Measurements from ENCODE around the gene MAB21L4. TPM values are rescaled to one million over a fixed set of nuclear protein-coding genes. Genes with fewer than 3 reads are reported as not detected.

Gene MAB21L4
- total RNA-seq, 1 experiment from 2014 or later, result 69.9 TPM

DNA sequence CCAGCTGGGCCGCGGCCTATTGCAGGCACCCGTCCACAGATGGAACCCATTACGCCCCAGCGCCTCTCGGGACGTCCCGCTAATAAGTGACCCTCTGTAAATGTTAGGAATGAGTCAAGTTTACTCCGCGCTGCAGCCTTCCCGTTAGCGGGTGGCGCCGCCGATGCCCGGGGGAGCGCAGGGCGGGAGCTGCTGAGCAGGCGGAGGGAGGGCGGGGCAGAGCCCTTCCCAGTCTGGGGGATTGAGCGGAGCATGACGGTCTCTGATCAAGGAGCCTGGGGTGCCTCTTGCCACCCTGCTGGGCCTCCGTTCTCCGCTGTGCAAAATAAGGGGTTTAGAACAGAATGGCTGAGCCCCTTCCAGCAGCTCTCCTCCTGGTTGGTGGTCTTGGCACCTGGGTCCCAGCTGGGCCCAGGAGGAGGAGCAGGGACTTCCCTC lies 20.6 kb upstream of the MAB21L4 start:
- H3K27ac Mint-ChIP-seq (ENCODE audit: unreplicated experiment), result no peak overlapping the region
- ChIA-PET CTCF (no interaction called here), POLR2A (no interaction called here)
- intact Hi-C loops (cut with micrococcal nuclease; ENCODE audit: unreplicated experiment), result no loop called here
- Histone ChIP-seq H3K4me3 (ENCODE audit: low read depth, low read length) (no peak overlapping the region), H3K36me3 (ENCODE audit: control insufficient read depth, insufficient read depth, low read length) (no peaks in the 10 kb centered on the region), H3K9me3 (no peaks in the 10 kb centered on the region), H3K27me3 (replicated peaks; ENCODE audit: control insufficient read depth, insufficient read depth, low read length) (no peaks in the 10 kb centered on the region), H3K4me1 (no peaks in the 10 kb centered on the region)
- peak in 1 of 2 experiments; percentile 18 for DNase-seq
- H3K4me1 Mint-ChIP-seq (ENCODE audit: low read depth, unreplicated experiment), result no peaks in the 10 kb centered on the region
- H3K9me3 Mint-ChIP-seq (ENCODE audit: unreplicated experiment), result no peaks in the 10 kb centered on the region
- no peak overlapping the region for H3K4me3 Mint-ChIP-seq (ENCODE audit: unreplicated experiment)
- BruUV-seq (replicated peaks), result no TSS peak
- TF ChIP-seq, protein P1, sequence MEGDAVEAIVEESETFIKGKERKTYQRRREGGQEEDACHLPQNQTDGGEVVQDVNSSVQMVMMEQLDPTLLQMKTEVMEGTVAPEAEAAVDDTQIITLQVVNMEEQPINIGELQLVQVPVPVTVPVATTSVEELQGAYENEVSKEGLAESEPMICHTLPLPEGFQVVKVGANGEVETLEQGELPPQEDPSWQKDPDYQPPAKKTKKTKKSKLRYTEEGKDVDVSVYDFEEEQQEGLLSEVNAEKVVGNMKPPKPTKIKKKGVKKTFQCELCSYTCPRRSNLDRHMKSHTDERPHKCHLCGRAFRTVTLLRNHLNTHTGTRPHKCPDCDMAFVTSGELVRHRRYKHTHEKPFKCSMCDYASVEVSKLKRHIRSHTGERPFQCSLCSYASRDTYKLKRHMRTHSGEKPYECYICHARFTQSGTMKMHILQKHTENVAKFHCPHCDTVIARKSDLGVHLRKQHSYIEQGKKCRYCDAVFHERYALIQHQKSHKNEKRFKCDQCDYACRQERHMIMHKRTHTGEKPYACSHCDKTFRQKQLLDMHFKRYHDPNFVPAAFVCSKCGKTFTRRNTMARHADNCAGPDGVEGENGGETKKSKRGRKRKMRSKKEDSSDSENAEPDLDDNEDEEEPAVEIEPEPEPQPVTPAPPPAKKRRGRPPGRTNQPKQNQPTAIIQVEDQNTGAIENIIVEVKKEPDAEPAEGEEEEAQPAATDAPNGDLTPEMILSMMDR (IDR thresholded peaks at IDR 0.05; ENCODE audit: insufficient read depth in 1 of 2, low read depth in 1 of 2, low read length in 1 of 2, severe bottlenecking in 1 of 2, unreplicated experiment in 1 of 2), result no peak
- no peaks in the 10 kb centered on the region for H3K27me3 Mint-ChIP-seq (ENCODE audit: insufficient read depth, unreplicated experiment)
- no peaks in the 10 kb centered on the region for H3K36me3 Mint-ChIP-seq (ENCODE audit: insufficient read depth, unreplicated experiment)

DNA sequence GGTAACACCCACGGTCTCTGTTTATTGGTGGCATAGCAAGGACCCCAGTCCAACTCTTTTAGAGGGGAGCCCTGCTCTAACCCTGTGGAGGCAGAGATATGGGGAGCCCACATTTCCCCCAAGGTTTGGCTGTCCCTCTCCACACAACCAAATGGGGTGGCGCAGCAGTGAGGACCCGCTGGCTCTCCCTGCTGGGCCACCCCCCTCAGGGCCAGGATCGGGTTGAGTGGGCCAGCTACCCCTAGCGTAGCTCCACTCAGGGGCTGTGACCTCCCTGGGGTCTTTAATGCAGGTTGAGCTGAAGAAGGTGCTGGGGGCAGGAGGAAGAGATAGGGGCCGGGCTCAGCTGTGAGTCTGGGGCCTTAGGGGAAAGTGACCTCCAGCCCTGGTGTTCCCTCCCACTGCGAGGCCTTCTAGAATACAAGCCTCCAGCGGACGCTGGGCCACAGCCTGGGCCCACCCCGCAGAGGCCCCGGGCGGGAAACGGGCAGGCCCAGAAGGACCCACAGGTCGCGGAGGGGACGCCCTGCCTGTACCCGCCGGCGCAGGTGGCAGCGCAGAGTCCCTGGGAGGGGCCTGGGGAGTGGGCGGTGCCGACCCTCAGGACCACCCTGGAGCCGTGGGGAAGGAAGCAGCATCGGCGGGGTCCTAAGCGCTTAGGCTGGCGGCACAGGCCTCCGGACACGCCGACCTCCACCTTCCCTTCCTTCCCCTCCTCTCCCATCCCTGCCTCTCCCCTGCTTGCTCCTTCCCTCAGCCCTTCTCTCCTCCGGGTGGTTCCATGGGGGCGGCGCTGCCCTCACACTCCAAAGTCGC lies 19.8 kb upstream of the MAB21L4 start:
- intact Hi-C loops (cut with micrococcal nuclease; ENCODE audit: unreplicated experiment), result no loop called here
- Mint-ChIP-seq H3K4me1 (ENCODE audit: low read depth, unreplicated experiment) (no peaks in the 10 kb centered on the region), H3K4me3 (ENCODE audit: unreplicated experiment) (no peak overlapping the region), H3K36me3 (ENCODE audit: insufficient read depth, unreplicated experiment) (no peaks in the 10 kb centered on the region), H3K27ac (ENCODE audit: unreplicated experiment) (no peak overlapping the region), H3K27me3 (ENCODE audit: insufficient read depth, unreplicated experiment) (peaks cover under 1% of the 10 kb centered on the region), H3K9me3 (ENCODE audit: unreplicated experiment) (no peaks in the 10 kb centered on the region)
- Histone ChIP-seq H3K36me3 (ENCODE audit: control insufficient read depth, insufficient read depth, low read length) (no peaks in the 10 kb centered on the region), H3K27me3 (replicated peaks; ENCODE audit: control insufficient read depth, insufficient read depth, low read length) (no peaks in the 10 kb centered on the region), H3K9me3 (no peaks in the 10 kb centered on the region), H3K4me3 (ENCODE audit: low read depth, low read length) (no peak overlapping the region), H3K4me1 (no peaks in the 10 kb centered on the region)
- peak in 1 of 2 experiments; percentile 12 for DNase-seq
- BruUV-seq (replicated peaks), result no TSS peak
- ChIA-PET CTCF (interaction anchor here (1.3 to 2.8 kb wide), 3 partner anchors 19 to 163 kb away, joined by 3 to 17 read pairs (median 4); partner anchors contain the start of gene MAB21L4), POLR2A (no interaction called here)
- TF ChIP-seq, protein P1 (IDR thresholded peaks at IDR 0.05; ENCODE audit: insufficient read depth in 1 of 2, low read depth in 1 of 2, low read length in 1 of 2, severe bottlenecking in 1 of 2, unreplicated experiment in 1 of 2), result no peak

DNA sequence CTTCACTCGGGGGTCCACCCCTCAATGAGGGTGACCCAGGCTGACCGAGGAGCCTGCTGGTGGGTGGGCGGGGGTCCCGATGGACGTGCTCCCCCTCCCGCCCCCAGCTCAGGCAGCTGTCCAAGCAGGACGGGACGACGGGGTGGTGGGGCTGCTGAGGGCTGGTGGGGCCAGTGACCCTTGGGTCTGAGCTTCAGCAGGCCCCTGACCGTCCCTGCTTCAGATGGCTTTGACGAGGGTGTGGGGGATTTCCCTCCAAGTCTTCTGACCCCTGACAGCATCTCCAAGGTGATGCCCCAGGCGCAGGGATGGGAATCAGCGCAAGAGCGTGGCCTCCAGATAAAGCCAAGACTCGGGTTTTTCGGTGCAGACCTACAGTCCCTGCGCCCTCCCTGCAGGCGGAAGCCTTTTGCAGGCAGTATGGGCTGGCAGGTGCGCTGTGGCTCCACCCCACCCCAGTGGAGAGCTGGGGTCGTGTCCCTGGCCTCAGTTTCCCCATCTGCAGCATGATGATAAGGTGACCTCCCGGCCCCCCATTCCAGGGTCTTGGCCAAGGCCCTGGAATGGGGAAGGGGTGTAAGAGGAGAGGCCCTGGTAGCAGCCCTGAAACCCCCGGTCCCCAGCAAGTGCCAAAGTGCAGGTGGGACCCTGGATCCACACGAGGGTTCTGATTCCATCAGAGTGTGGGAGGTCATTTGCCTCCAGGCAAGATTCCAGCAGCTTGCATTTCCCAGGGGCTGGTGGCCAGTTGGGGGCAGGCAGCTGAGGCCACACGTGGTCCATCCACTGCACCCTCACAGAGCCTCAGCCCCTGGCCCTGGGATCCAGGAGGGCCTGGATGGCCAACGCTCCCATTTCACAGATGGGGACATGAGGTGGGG lies 18.9 kb upstream of the MAB21L4 start:
- ChIA-PET CTCF (interaction anchor here (0.6 to 2.8 kb wide), 13 partner anchors 8 to 248 kb away, joined by 3 to 17 read pairs (median 4); partner anchors contain the start of gene MAB21L4), POLR2A (no interaction called here)
- Histone ChIP-seq H3K27me3 (replicated peaks; ENCODE audit: control insufficient read depth, insufficient read depth, low read length) (no peaks in the 10 kb centered on the region), H3K4me1 (no peaks in the 10 kb centered on the region), H3K9me3 (no peaks in the 10 kb centered on the region), H3K36me3 (ENCODE audit: control insufficient read depth, insufficient read depth, low read length) (no peaks in the 10 kb centered on the region), H3K4me3 (ENCODE audit: low read depth, low read length) (no peak overlapping the region)
- no peaks in the 10 kb centered on the region for H3K36me3 Mint-ChIP-seq (ENCODE audit: insufficient read depth, unreplicated experiment)
- intact Hi-C loops (cut with micrococcal nuclease; ENCODE audit: unreplicated experiment), result no loop called here
- no TSS peak for BruUV-seq (replicated peaks)
- no peak for DNase-seq
- no peak overlapping the region for H3K4me3 Mint-ChIP-seq (ENCODE audit: unreplicated experiment)
- H3K27me3 Mint-ChIP-seq (ENCODE audit: insufficient read depth, unreplicated experiment), result peaks cover 3% of the 10 kb centered on the region
- TF ChIP-seq, protein P1 (IDR thresholded peaks at IDR 0.05; ENCODE audit: insufficient read depth in 1 of 2, low read depth in 1 of 2, low read length in 1 of 2, severe bottlenecking in 1 of 2, unreplicated experiment in 1 of 2), result no peak
- H3K9me3 Mint-ChIP-seq (ENCODE audit: unreplicated experiment), result no peaks in the 10 kb centered on the region
- H3K4me1 Mint-ChIP-seq (ENCODE audit: low read depth, unreplicated experiment), result no peaks in the 10 kb centered on the region
- no peak overlapping the region for H3K27ac Mint-ChIP-seq (ENCODE audit: unreplicated experiment)

All from Caco-2 (cell line).